Panc1 (cell line): ENCODE data around the gene NDUFAF8. TPM values are rescaled to one million over a fixed set of nuclear protein-coding genes. Genes with fewer than 3 reads are reported as not detected.

Experiments
- ATAC-seq: fragments of 200-7000 bp; cut with Tn5 transposase; 2 replicates; pipeline ENCODE4 v1.9.1; 2020; ENCODE audit warnings: mild to moderate bottlenecking, moderate library complexity
- BruUV-seq: library from RNA; stranded (reverse); fragments of 400-500 nt; replicated peaks from 2 replicates; lab custom pipeline; 2021; lab: Mats Ljungman, UMichigan
- CTCF ChIA-PET: fragments of 300-600 bp; sonication (Branson Sonifier 250); formaldehyde crosslinking; loops from one replicate; lab custom pipeline; 2022; ENCODE audit warnings: antibody characterized with exemption; lab: Charles Lee
- POLR2A ChIA-PET: fragments of 300-600 bp; sonication (Branson Sonifier 250); formaldehyde crosslinking; loops from one replicate; lab custom pipeline; 2022; ENCODE audit warnings: antibody characterized with exemption; lab: Charles Lee
- DNase-seq: peaks from one replicate; pipeline ENCODE4 v3.0.0-alpha.2; 2010; ENCODE audit warnings: low read depth, low spot score
- H3K27ac ChIP-seq: 2 replicates; pipeline ENCODE4 v1.5.1; 2011; ENCODE audit warnings: mild to moderate bottlenecking, low read length, inconsistent platforms
- H3K27me3 ChIP-seq: fragments of 200-500 bp; sonication (Bioruptor generic); 2 replicates; pipeline ENCODE4 v1.6.0; 2014; ENCODE audit warnings: low read length, inconsistent platforms; ENCODE audit not compliant: control insufficient read depth, insufficient read depth
- H3K36me3 ChIP-seq: fragments of 200-500 bp; sonication (Bioruptor generic); 2 replicates; pipeline ENCODE4 v1.5.1; 2014; ENCODE audit warnings: inconsistent platforms, mild to moderate bottlenecking, low read length, moderate library complexity; ENCODE audit not compliant: control insufficient read depth, insufficient read depth
- H3K4me1 ChIP-seq: 2 replicates; pipeline ENCODE4 v1.5.1; 2011; ENCODE audit warnings: inconsistent platforms, mild to moderate bottlenecking, low read length, moderate library complexity; ENCODE audit not compliant: control insufficient read depth, insufficient read depth
- H3K4me3 ChIP-seq, 2 experiments: 2 replicates each; pipeline ENCODE4 v1.5.1; 2011 to 2012; ENCODE audit warnings: low read depth in 2 of 2, low read length in 2 of 2, mild to moderate bottlenecking in 2 of 2, inconsistent platforms in 1 of 2, moderate library complexity in 1 of 2
- H3K9me3 ChIP-seq: fragments of 200-500 bp; sonication (Bioruptor generic); 2 replicates; pipeline ENCODE4 v1.5.1; 2014; ENCODE audit warnings: low read depth, mild to moderate bottlenecking, inconsistent platforms, low read length, moderate library complexity; ENCODE audit not compliant: control insufficient read depth, insufficient read depth
- CTCF ChIP-seq: fragments of 450-650 bp; IDR thresholded peaks from 2 replicates; pipeline ENCODE4 v1.5.1; 2017; ENCODE audit warnings: mild to moderate bottlenecking
- POLR2AphosphoS5 ChIP-seq: IDR thresholded peaks from 2 replicates; pipeline ENCODE4 v1.6.1; 2012; ENCODE audit warnings: mild to moderate bottlenecking, low read depth, low read length, moderate library complexity
- SIN3A ChIP-seq: IDR thresholded peaks from 2 replicates; pipeline ENCODE4 v1.6.1; 2012; ENCODE audit warnings: low read depth, mild to moderate bottlenecking, low read length, moderate library complexity, borderline replicate concordance; ENCODE audit not compliant: insufficient read depth
- TCF7L2 ChIP-seq: IDR thresholded peaks from 2 replicates; pipeline ENCODE4 v1.6.1; 2011; ENCODE audit warnings: mild to moderate bottlenecking, low read depth, low read length, inconsistent platforms
- in situ Hi-C: cut with HindIII; loops from 2 replicates; pipeline ENCODE4 v1.10.0; 2016; ENCODE audit warnings: low sequenced_read_pairs, low pct_unique_long_range_greater_than_20kb
- intact Hi-C: fragments of 100-400 bp; cut with micrococcal nuclease; formaldehyde crosslinking; loops from one replicate; pipeline ENCODE4 v1.10.0; 2022; ENCODE audit not compliant: unreplicated experiment
- total RNA-seq: library from RNA; stranded (reverse); gene quantifications from one replicate; pipeline ENCODE4 v1.2.1, GENCODE V29; 2021; ENCODE audit not compliant: unreplicated experiment
- TF ChIP-seq, protein P1 (sequence below), 2 experiments: IDR thresholded peaks; 2 replicates each; pipeline ENCODE4 v1.6.1; 2011 to 2012; ENCODE audit warnings: low read depth in 2 of 2, control low read depth in 1 of 2, low read length in 1 of 2, mild to moderate bottlenecking in 1 of 2, moderate library complexity in 1 of 2; ENCODE audit not compliant: insufficient read depth in 1 of 2

NDUFAF8 gene
- total RNA-seq, 1 experiment from 2014 or later, result 75.8 TPM

GRCh38 chr17:81198826-81199481, 40.2 kb upstream of the NDUFAF8 start:
- ChIA-PET CTCF (no interaction called here), POLR2A (no interaction called here)
- H3K27ac ChIP-seq, result no peak overlapping the region
- H3K36me3 ChIP-seq, result no peaks in the 10 kb centered on the region
- no peaks in the 10 kb centered on the region for H3K9me3 ChIP-seq
- intact Hi-C loops, result no loop called here
- no peak overlapping the region for H3K4me3 ChIP-seq
- TF ChIP-seq CTCF (no peak), POLR2AphosphoS5 (no peak)
- DNase-seq (no peak), ATAC-seq (no peak)
- no peaks in the 10 kb centered on the region for H3K27me3 ChIP-seq
- in situ Hi-C loops, result no loop called here
- H3K4me1 ChIP-seq, result no peaks in the 10 kb centered on the region
- BruUV-seq, result no TSS peak

DNA sequence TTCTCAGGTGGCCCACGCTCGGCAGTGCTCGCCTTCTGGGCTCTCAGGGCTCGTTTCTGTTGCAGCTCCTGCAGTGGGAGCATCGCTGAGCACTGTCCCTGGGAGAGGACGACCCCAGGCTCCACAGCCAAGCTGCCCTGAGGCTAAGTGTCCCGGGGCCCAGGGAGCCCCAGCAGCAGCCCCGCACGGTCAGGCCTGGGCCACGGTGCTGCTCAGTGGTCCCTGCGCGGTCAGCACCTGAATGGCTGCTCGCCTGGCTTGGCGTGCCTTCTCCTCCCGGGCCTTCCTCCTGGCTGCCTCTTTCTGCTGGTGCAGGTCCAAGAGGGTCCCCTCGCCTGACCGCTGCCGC, 39.7 kb upstream of the NDUFAF8 start:
- no peaks in the 10 kb centered on the region for H3K4me1 ChIP-seq
- no peaks in the 10 kb centered on the region for H3K9me3 ChIP-seq
- intact Hi-C loops, result no loop called here
- no peaks in the 10 kb centered on the region for H3K27me3 ChIP-seq
- CTCF ChIA-PET, result no interaction called here
- H3K27ac ChIP-seq, result no peak overlapping the region
- ATAC-seq (no peak), DNase-seq (no peak)
- TF ChIP-seq SIN3A (no peak), TCF7L2 (no peak), CTCF (no peak), POLR2AphosphoS5 (no peak)
- TF ChIP-seq, protein P1, sequence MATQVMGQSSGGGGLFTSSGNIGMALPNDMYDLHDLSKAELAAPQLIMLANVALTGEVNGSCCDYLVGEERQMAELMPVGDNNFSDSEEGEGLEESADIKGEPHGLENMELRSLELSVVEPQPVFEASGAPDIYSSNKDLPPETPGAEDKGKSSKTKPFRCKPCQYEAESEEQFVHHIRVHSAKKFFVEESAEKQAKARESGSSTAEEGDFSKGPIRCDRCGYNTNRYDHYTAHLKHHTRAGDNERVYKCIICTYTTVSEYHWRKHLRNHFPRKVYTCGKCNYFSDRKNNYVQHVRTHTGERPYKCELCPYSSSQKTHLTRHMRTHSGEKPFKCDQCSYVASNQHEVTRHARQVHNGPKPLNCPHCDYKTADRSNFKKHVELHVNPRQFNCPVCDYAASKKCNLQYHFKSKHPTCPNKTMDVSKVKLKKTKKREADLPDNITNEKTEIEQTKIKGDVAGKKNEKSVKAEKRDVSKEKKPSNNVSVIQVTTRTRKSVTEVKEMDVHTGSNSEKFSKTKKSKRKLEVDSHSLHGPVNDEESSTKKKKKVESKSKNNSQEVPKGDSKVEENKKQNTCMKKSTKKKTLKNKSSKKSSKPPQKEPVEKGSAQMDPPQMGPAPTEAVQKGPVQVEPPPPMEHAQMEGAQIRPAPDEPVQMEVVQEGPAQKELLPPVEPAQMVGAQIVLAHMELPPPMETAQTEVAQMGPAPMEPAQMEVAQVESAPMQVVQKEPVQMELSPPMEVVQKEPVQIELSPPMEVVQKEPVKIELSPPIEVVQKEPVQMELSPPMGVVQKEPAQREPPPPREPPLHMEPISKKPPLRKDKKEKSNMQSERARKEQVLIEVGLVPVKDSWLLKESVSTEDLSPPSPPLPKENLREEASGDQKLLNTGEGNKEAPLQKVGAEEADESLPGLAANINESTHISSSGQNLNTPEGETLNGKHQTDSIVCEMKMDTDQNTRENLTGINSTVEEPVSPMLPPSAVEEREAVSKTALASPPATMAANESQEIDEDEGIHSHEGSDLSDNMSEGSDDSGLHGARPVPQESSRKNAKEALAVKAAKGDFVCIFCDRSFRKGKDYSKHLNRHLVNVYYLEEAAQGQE (IDR thresholded peaks at IDR 0.05; ENCODE audit: insufficient read depth in 1 of 2, low read depth in 2 of 2, low read length in 1 of 2), result no peak
- H3K4me3 ChIP-seq, result no peak overlapping the region
- H3K36me3 ChIP-seq, result no peaks in the 10 kb centered on the region
- POLR2A ChIA-PET, result no interaction called here
- no TSS peak for BruUV-seq
- in situ Hi-C loops, result no loop called here
